Hepatocyte (in vitro differentiated cells): ENCODE data around the gene SRPRA. TPM values are rescaled to one million over a fixed set of nuclear protein-coding genes. Genes with fewer than 3 reads are reported as not detected.

ENCODE experiments used
- DNase-seq: peaks from one replicate; pipeline ENCODE4 v3.0.0-alpha.2; 2016; ENCODE audit warnings: low spot score
- H2AFZ ChIP-seq: fragments of 200-600 bp; sonication (generic); 2 replicates; pipeline ENCODE4 v1.6.0; 2016; ENCODE audit warnings: antibody characterized with exemption, mild to moderate bottlenecking
- H3K27ac ChIP-seq: fragments of 200-600 bp; sonication (generic); 2 replicates; pipeline ENCODE4 v1.5.1; 2016; ENCODE audit warnings: mild to moderate bottlenecking
- H3K27me3 ChIP-seq: fragments of 200-600 bp; sonication (generic); 2 replicates; pipeline ENCODE4 v1.6.1; 2016
- H3K36me3 ChIP-seq: fragments of 200-600 bp; sonication (generic); replicated peaks from 2 replicates; pipeline ENCODE4 v1.5.1; 2016; ENCODE audit warnings: low read depth; ENCODE audit not compliant: insufficient read depth
- H3K4me1 ChIP-seq: fragments of 200-600 bp; sonication (generic); 2 replicates; pipeline ENCODE4 v1.5.1; 2016; ENCODE audit warnings: mild to moderate bottlenecking, moderate library complexity; ENCODE audit not compliant: insufficient read depth
- H3K4me2 ChIP-seq: fragments of 200-600 bp; sonication (generic); 2 replicates; pipeline ENCODE4 v1.6.0; 2016
- H3K4me3 ChIP-seq: fragments of 200-600 bp; sonication (generic); 2 replicates; pipeline ENCODE4 v1.5.1; 2016; ENCODE audit warnings: mild to moderate bottlenecking
- H3K79me2 ChIP-seq: fragments of 200-600 bp; sonication (generic); 2 replicates; pipeline ENCODE4 v1.6.0; 2017; ENCODE audit warnings: mild to moderate bottlenecking
- H3K9me2 ChIP-seq: fragments of 200-600 bp; sonication (generic); replicated peaks from 2 replicates; pipeline ENCODE4 v1.6.0; 2017; ENCODE audit warnings: mild to moderate bottlenecking; ENCODE audit not compliant: insufficient read depth
- H3K9me3 ChIP-seq: fragments of 200-600 bp; sonication (generic); 2 replicates; pipeline ENCODE4 v1.5.1; 2016; ENCODE audit warnings: low read depth, mild to moderate bottlenecking
- H4K20me1 ChIP-seq: fragments of 200-600 bp; sonication (generic); 2 replicates; pipeline ENCODE4 v1.6.0; 2016; ENCODE audit warnings: mild to moderate bottlenecking; ENCODE audit not compliant: insufficient read depth, poor library complexity, severe bottlenecking
- CTCF ChIP-seq: fragments of 200-600 bp; sonication (generic); IDR thresholded peaks from 2 replicates; pipeline ENCODE4 v1.5.1; 2016; ENCODE audit warnings: antibody characterized with exemption, mild to moderate bottlenecking; ENCODE audit not compliant: poor library complexity
- EZH2 ChIP-seq: fragments of 200-600 bp; sonication (generic); IDR thresholded peaks from 2 replicates; pipeline ENCODE4 v1.6.1; 2016; ENCODE audit warnings: antibody characterized with exemption, mild to moderate bottlenecking, borderline replicate concordance
- EZH2phosphoT487 ChIP-seq: fragments of 200-600 bp; sonication (generic); IDR thresholded peaks from one replicate; pipeline ENCODE4 v1.6.1; 2018; ENCODE audit warnings: antibody characterized with exemption, mild to moderate bottlenecking, low read depth, moderate library complexity; ENCODE audit not compliant: unreplicated experiment, severe bottlenecking
- WGBS: methylation state at CpG from one replicate; pipeline ENCODE4 v1.1.6; 2016; ENCODE audit warnings: low lambda C conversion rate; ENCODE audit errors: missing lambda C conversion rate; 5-methylcytosine and 5-hydroxymethylcytosine counted together
- polyA plus RNA-seq: library from polyadenylated mRNA; unstranded; fragments of >200 nt; fragmentation: Nextera tagmentation; extraction: Ambion mirVana; gene quantifications from 2 replicates; pipeline ENCODE4 v1.2.1, GENCODE V29; 2016
- total RNA-seq: library from RNA; depleted of rRNA; stranded (reverse); fragments of >200 nt; gene quantifications from 2 replicates; pipeline ENCODE4 v1.2.3, GENCODE V29; 2014

The SRPRA gene
- total and polyA plus RNA-seq, 2 experiments from 2014 or later: 80.4 to 85.7 TPM

- Histone ChIP-seq H3K27me3 (no peaks in the 10 kb centered on the region), H3K4me2 (no peak overlapping the region), H3K4me1 (peaks cover 11% of the 10 kb centered on the region), H4K20me1 (no peaks in the 10 kb centered on the region), H3K36me3 (no peaks in the 10 kb centered on the region), H3K4me3 (no peak overlapping the region), H2AFZ (no peak overlapping the region), H3K27ac (no peak overlapping the region), H3K9me2 (no peaks in the 10 kb centered on the region), H3K79me2 (peaks cover 6% of the 10 kb centered on the region), H3K9me3 (no peaks in the 10 kb centered on the region)
- no peak for TF ChIP-seq EZH2
- TF ChIP-seq EZH2phosphoT487: no peak
- TF ChIP-seq CTCF: no peak
- no peak for DNase-seq
- WGBS: 86% methylated on average over 8 of the region's 8 CpGs
These were observed 10.5 kb upstream of the SRPRA start for GRCh38 chr11:126279191-126279590.

GRCh38 chr11:126277780-126278179 lies 9.1 kb upstream of the SRPRA start:
- H3K79me2 ChIP-seq: no peaks in the 10 kb centered on the region

GRCh38 chr11:126277322-126277721 lies 8.6 kb upstream of the SRPRA start:
- Histone ChIP-seq H3K9me2 (no peaks in the 10 kb centered on the region), H3K27ac (no peak overlapping the region), H2AFZ (no peak overlapping the region), H3K36me3 (no peaks in the 10 kb centered on the region), H3K4me3 (no peak overlapping the region), H3K27me3 (no peaks in the 10 kb centered on the region), H3K9me3 (no peaks in the 10 kb centered on the region), H4K20me1 (no peaks in the 10 kb centered on the region), H3K4me2 (no peak overlapping the region), H3K79me2 (no peaks in the 10 kb centered on the region), H3K4me1 (peaks cover 7% of the 10 kb centered on the region)
- no peak for TF ChIP-seq EZH2
- no peak for TF ChIP-seq CTCF
- TF ChIP-seq EZH2phosphoT487: no peak
- WGBS: 89% methylated on average over 11 of the region's 11 CpGs
- no peak for DNase-seq

More at GRCh38 chr11:126277780-126278179, 9.1 kb upstream of the SRPRA start:
- Histone ChIP-seq H3K4me3 (no peak overlapping the region), H3K9me3 (no peaks in the 10 kb centered on the region), H3K4me2 (no peak overlapping the region), H3K9me2 (no peaks in the 10 kb centered on the region), H3K4me1 (peaks cover 8% of the 10 kb centered on the region), H2AFZ (no peak overlapping the region), H3K27ac (no peak overlapping the region), H4K20me1 (no peaks in the 10 kb centered on the region), H3K36me3 (no peaks in the 10 kb centered on the region), H3K27me3 (no peaks in the 10 kb centered on the region)
- no peak for DNase-seq
- TF ChIP-seq EZH2 (no peak), CTCF (no peak), EZH2phosphoT487 (no peak)
- WGBS: 91% methylated on average over 4 of the region's 4 CpGs

GRCh38 chr11:126268361-126268707 lies 361 bp downstream of the SRPRA start:
- peak overlapping the region; percentile 87 for H3K4me3 ChIP-seq
- 0% methylated on average over 15 of the region's 23 CpGs for WGBS
- peaks cover 34% of the 10 kb centered on the region for H3K79me2 ChIP-seq
- peak overlapping the region; percentile 93 for H3K27ac ChIP-seq
- peak overlapping the region; percentile 66 for H2AFZ ChIP-seq
- peak; percentile 48 for DNase-seq
- H3K9me2 ChIP-seq: no peaks in the 10 kb centered on the region
- peaks cover 9% of the 10 kb centered on the region for H3K36me3 ChIP-seq
- TF ChIP-seq CTCF: no peak
- TF ChIP-seq EZH2: no peak
- TF ChIP-seq EZH2phosphoT487: no peak
- no peaks in the 10 kb centered on the region for H3K9me3 ChIP-seq
- H3K27me3 ChIP-seq: no peaks in the 10 kb centered on the region
- peaks cover 17% of the 10 kb centered on the region for H3K4me1 ChIP-seq
- H4K20me1 ChIP-seq: peaks cover 6% of the 10 kb centered on the region
- H3K4me2 ChIP-seq: peak overlapping the region; percentile 97
